ENCODE measurements around the gene TTC23.

- TF ChIP-seq, protein P1, sequence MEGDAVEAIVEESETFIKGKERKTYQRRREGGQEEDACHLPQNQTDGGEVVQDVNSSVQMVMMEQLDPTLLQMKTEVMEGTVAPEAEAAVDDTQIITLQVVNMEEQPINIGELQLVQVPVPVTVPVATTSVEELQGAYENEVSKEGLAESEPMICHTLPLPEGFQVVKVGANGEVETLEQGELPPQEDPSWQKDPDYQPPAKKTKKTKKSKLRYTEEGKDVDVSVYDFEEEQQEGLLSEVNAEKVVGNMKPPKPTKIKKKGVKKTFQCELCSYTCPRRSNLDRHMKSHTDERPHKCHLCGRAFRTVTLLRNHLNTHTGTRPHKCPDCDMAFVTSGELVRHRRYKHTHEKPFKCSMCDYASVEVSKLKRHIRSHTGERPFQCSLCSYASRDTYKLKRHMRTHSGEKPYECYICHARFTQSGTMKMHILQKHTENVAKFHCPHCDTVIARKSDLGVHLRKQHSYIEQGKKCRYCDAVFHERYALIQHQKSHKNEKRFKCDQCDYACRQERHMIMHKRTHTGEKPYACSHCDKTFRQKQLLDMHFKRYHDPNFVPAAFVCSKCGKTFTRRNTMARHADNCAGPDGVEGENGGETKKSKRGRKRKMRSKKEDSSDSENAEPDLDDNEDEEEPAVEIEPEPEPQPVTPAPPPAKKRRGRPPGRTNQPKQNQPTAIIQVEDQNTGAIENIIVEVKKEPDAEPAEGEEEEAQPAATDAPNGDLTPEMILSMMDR (IDR thresholded peaks at IDR 0.05; ENCODE audit: low read depth, low read length) = no peak
- TF ChIP-seq, protein P2, sequence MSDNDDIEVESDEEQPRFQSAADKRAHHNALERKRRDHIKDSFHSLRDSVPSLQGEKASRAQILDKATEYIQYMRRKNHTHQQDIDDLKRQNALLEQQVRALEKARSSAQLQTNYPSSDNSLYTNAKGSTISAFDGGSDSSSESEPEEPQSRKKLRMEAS (IDR thresholded peaks at IDR 0.05; ENCODE audit: low read depth, low read length) = no peak
Observed at GRCh38 chr15:99244306-99244705, 5.1 kb downstream of the TTC23 start.
